ENCODE measurements around the gene ZIC4. TPM values are rescaled to one million over a fixed set of nuclear protein-coding genes. Genes with fewer than 3 reads are reported as not detected.

Gene ZIC4
- total RNA-seq, 4 donors from 2014 or later, result not detected

- WGBS, result 60% methylated on average over 6 of the region's 6 CpGs
- Histone ChIP-seq H3K4me3 (no peak overlapping the region), H3K4me1 (no peaks in the 10 kb centered on the region), H3K9me3 (no peaks in the 10 kb centered on the region), H3K27ac (no peak overlapping the region), H3K27me3 (peaks cover 85% of the 10 kb centered on the region), H3K36me3 (no peaks in the 10 kb centered on the region)
- no peak for DNase-seq (ENCODE audit: low spot score in 2 of 2)
- TF ChIP-seq POLR2A (IDR thresholded peaks at IDR 0.05), result no peak
- no peak for TF ChIP-seq EP300 (IDR thresholded peaks at IDR 0.05)
- no peak for TF ChIP-seq POLR2AphosphoS5 (IDR thresholded peaks at IDR 0.05)
- no peak for TF ChIP-seq CTCF (IDR thresholded peaks at IDR 0.05)
These were observed 40.9 kb downstream of the ZIC4 start for GRCh38 chr3:147365196-147366115.

- WGBS, result 42% methylated on average over 1 of the region's 1 CpG
These were observed 41.6 kb downstream of the ZIC4 start for GRCh38 chr3:147364771-147365170.

GRCh38 chr3:147361454-147362420 lies 44.6 kb downstream of the ZIC4 start:
- no peak overlapping the region for H3K4me3 ChIP-seq
- WGBS, result 11% methylated on average over 12 of the region's 12 CpGs
- no peak overlapping the region for H3K27ac ChIP-seq
- TF ChIP-seq POLR2AphosphoS5 (IDR thresholded peaks at IDR 0.05) (no peak), POLR2A (IDR thresholded peaks at IDR 0.05) (no peak), EP300 (IDR thresholded peaks at IDR 0.05) (no peak)
- no peaks in the 10 kb centered on the region for H3K36me3 ChIP-seq
- no peaks in the 10 kb centered on the region for H3K4me1 ChIP-seq
- DNase-seq (ENCODE audit: low spot score in 2 of 2), result no peak
- peaks cover 86% of the 10 kb centered on the region for H3K27me3 ChIP-seq
- no peaks in the 10 kb centered on the region for H3K9me3 ChIP-seq

More at GRCh38 chr3:147364771-147365170, 41.6 kb downstream of the ZIC4 start:
- Histone ChIP-seq H3K9me3 (no peaks in the 10 kb centered on the region), H3K4me3 (no peak overlapping the region), H3K27ac (no peak overlapping the region), H3K36me3 (no peaks in the 10 kb centered on the region), H3K4me1 (no peaks in the 10 kb centered on the region), H3K27me3 (peaks cover 86% of the 10 kb centered on the region)
- no peak for TF ChIP-seq EP300 (IDR thresholded peaks at IDR 0.05)
- TF ChIP-seq POLR2A (IDR thresholded peaks at IDR 0.05), result no peak
- no peak for TF ChIP-seq CTCF (IDR thresholded peaks at IDR 0.05)
- TF ChIP-seq POLR2AphosphoS5 (IDR thresholded peaks at IDR 0.05), result no peak
- no peak for DNase-seq (ENCODE audit: low spot score in 2 of 2)

GRCh38 chr3:147360646-147361453 lies 45.5 kb downstream of the ZIC4 start:
- no peaks in the 10 kb centered on the region for H3K36me3 ChIP-seq
- H3K9me3 ChIP-seq, result no peaks in the 10 kb centered on the region
- H3K4me3 ChIP-seq, result no peak overlapping the region
- H3K27ac ChIP-seq, result no peak overlapping the region
- peaks cover 89% of the 10 kb centered on the region for H3K27me3 ChIP-seq
- TF ChIP-seq POLR2A (IDR thresholded peaks at IDR 0.05), result no peak
- no peak for TF ChIP-seq CTCF (IDR thresholded peaks at IDR 0.05)
- no peak for TF ChIP-seq EP300 (IDR thresholded peaks at IDR 0.05)
- no peak for TF ChIP-seq POLR2AphosphoS5 (IDR thresholded peaks at IDR 0.05)
- DNase-seq (ENCODE audit: low spot score in 2 of 2), result no peak
- no peaks in the 10 kb centered on the region for H3K4me1 ChIP-seq
- whole genome bisulfite sequencing, result 10% methylated on average over 21 of the region's 21 CpGs

- Histone ChIP-seq H3K4me3 (no peak overlapping the region), H3K36me3 (no peaks in the 10 kb centered on the region), H3K27ac (no peak overlapping the region), H3K4me1 (no peaks in the 10 kb centered on the region), H3K27me3 (peaks cover 89% of the 10 kb centered on the region), H3K9me3 (no peaks in the 10 kb centered on the region)
- 38% methylated on average over 5 of the region's 5 CpGs for WGBS
- no peak for TF ChIP-seq CTCF (IDR thresholded peaks at IDR 0.05)
- TF ChIP-seq EP300 (IDR thresholded peaks at IDR 0.05), result no peak
- TF ChIP-seq POLR2A (IDR thresholded peaks at IDR 0.05), result no peak
- no peak for TF ChIP-seq POLR2AphosphoS5 (IDR thresholded peaks at IDR 0.05)
- DNase-seq (ENCODE audit: low spot score in 2 of 2), result no peak
These were observed 46.3 kb downstream of the ZIC4 start for GRCh38 chr3:147360051-147360439.
